Activated CD4-positive, alpha-beta T cell treated with anti-CD3 and anti-CD28 coated beads for 1 hour (primary cell): Measurements from ENCODE around the gene ABCA13.

Experiments
- DNase-seq: peaks from one replicate; pipeline ENCODE4 v3.0.0-alpha.2; 2020

Gene ABCA13

GRCh38 chr7:48388911-48389310 is 217.7 kb downstream of the ABCA13 start:
- DNase-seq, result no peak

- DNase-seq, result no peak
Measured at GRCh38 chr7:48389977-48390376, 218.7 kb downstream of the ABCA13 start.

- DNase-seq, result no peak
Measured at GRCh38 chr7:48390388-48391327, 219.4 kb downstream of the ABCA13 start.

- no peak for DNase-seq
Measured at GRCh38 chr7:48398191-48398590, 226.9 kb downstream of the ABCA13 start.

GRCh38 chr7:48402721-48403120 is 231.5 kb downstream of the ABCA13 start:
- DNase-seq, result no peak

- DNase-seq, result no peak
Measured at GRCh38 chr7:48408731-48409130, 237.5 kb downstream of the ABCA13 start.

GRCh38 chr7:48411619-48412018 is 240.4 kb downstream of the ABCA13 start:
- DNase-seq, result no peak

- DNase-seq, result no peak
Measured at GRCh38 chr7:48414011-48414732, 242.9 kb downstream of the ABCA13 start.

- no peak for DNase-seq
Measured at GRCh38 chr7:48416327-48416908, 245.2 kb downstream of the ABCA13 start.

- DNase-seq, result no peak
Measured at GRCh38 chr7:48419401-48419800, 248.1 kb downstream of the ABCA13 start.

GRCh38 chr7:48420206-48420605 is 248.9 kb downstream of the ABCA13 start:
- no peak for DNase-seq

- no peak for DNase-seq
Measured at GRCh38 chr7:48421357-48421756, 250.1 kb downstream of the ABCA13 start.

GRCh38 chr7:48424731-48425130 is 253.5 kb downstream of the ABCA13 start:
- DNase-seq, result no peak

- DNase-seq, result no peak
Measured at GRCh38 chr7:48426331-48426965, 255.2 kb downstream of the ABCA13 start.

- DNase-seq, result no peak
Measured at GRCh38 chr7:48426966-48427555, 255.8 kb downstream of the ABCA13 start.

GRCh38 chr7:48427671-48428070 is 256.4 kb downstream of the ABCA13 start:
- DNase-seq, result no peak

GRCh38 chr7:48428091-48428684 is 256.9 kb downstream of the ABCA13 start:
- no peak for DNase-seq

GRCh38 chr7:48429117-48429516 is 257.9 kb downstream of the ABCA13 start:
- no peak for DNase-seq

GRCh38 chr7:48438206-48438605 is 266.9 kb downstream of the ABCA13 start:
- DNase-seq, result no peak

- DNase-seq, result no peak
Measured at GRCh38 chr7:48441848-48442492, 270.7 kb downstream of the ABCA13 start.

GRCh38 chr7:48443051-48443450 is 271.8 kb downstream of the ABCA13 start:
- DNase-seq, result no peak

- no peak for DNase-seq
Measured at GRCh38 chr7:48446721-48447120, 275.5 kb downstream of the ABCA13 start.
